Umbilical cord (tissue), 2 donors: ENCODE results near the gene PITPNC1. TPM values are rescaled to one million over a fixed set of nuclear protein-coding genes. Genes with fewer than 3 reads are reported as not detected.

Source experiments
- DNase-seq: peaks from one replicate; pipeline ENCODE4 v3.0.0-alpha.2; 2015; ENCODE audit warnings: low spot score
- total RNA-seq: library from RNA; depleted of rRNA; stranded (reverse); fragments of >200 nt; gene quantifications from one replicate; pipeline ENCODE4 v1.2.3, GENCODE V29; 2014; ENCODE audit warnings: low replicate concordance; ENCODE audit not compliant: insufficient read depth

Gene PITPNC1
- total RNA-seq, 1 donor from 2014 or later = 32.0 TPM

GRCh38 chr17:67546578-67547527 is 169.8 kb downstream of the PITPNC1 start:
- peak; percentile 61 for DNase-seq

DNA sequence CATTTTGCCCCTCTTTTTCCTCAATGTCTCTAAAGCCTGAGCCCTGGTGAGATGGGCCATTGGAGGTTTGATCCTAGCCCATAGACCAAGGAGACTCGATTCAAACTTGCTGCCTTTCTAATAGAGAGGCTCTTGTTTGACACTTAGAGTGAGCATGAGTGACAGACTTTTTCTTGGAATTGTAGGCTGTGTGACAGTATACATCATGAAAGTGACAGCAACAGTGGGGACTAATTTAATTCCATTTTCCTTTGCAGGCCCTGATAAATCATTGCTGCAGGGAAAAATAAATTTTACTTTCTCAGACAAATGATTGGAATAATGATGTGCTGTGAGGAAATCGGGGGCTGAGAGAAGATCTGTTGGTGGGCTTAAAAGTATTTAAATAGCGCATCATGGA is 171.6 kb downstream of the PITPNC1 start:
- DNase-seq = no peak

GRCh38 chr17:67549820-67550219 is 172.7 kb downstream of the PITPNC1 start:
- DNase-seq = no peak

DNA sequence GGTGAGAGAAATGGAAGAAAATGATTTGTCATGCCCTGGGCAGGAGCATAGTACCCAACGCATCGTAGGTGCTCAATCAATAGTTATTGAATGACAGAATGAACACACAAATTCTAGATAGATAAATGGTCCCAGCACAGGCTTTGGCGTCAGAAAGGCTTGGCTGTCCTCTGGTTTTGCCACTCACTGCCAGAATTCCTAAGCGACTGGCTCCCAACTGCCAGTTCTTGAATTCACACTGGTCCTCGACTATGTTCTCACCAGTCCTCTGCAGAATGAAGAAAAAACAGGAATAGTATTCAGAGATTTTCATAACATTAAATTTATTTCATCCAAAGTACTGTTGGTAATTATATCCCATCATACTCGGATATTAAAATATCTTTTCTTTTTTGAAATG is 177.6 kb downstream of the PITPNC1 start:
- DNase-seq = no peak

DNA sequence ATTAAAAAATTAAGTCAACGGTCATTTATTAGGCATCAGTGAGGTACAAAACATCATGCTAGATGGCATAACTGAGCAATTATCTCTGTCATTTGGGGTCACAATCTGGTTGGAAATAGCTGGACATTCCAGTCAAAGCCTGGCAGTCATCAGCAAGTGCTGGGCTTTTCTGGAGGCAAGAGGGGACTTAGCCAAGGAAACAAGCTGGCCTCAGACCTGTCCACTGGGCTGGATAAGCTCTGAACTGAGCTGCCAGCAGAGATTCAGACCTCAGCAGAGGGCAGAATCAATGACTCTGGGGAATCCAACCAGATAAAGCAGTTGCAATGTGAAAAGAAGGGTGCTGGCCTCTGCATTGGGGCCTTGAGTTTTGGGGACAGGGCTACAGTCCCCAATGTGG is 178.8 kb downstream of the PITPNC1 start:
- no peak for DNase-seq

GRCh38 chr17:67557052-67557845 is 180.2 kb downstream of the PITPNC1 start:
- no peak for DNase-seq

DNA sequence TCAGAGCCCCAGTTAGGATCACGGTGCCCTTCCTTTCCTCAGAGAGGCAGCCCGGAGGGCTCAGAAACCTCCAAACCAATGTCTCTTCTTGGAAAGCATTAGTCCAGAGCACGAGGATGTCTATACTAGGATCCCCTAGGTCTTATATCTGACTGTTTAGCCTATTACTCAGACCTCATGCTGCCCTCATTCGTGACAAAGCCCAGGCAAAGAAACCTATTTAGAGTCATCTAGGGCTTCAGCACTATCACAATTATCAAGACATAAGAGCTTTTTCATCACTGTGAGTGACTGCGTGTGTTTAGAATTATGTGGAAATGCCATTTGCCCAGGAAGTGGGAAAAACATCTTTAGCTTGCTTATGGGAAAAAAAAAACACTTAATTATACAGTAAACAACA is 180.8 kb downstream of the PITPNC1 start:
- peak; percentile 6 for DNase-seq

- peak; percentile 17 for DNase-seq
Observed at GRCh38 chr17:67558740-67559380, 181.8 kb downstream of the PITPNC1 start.

DNA sequence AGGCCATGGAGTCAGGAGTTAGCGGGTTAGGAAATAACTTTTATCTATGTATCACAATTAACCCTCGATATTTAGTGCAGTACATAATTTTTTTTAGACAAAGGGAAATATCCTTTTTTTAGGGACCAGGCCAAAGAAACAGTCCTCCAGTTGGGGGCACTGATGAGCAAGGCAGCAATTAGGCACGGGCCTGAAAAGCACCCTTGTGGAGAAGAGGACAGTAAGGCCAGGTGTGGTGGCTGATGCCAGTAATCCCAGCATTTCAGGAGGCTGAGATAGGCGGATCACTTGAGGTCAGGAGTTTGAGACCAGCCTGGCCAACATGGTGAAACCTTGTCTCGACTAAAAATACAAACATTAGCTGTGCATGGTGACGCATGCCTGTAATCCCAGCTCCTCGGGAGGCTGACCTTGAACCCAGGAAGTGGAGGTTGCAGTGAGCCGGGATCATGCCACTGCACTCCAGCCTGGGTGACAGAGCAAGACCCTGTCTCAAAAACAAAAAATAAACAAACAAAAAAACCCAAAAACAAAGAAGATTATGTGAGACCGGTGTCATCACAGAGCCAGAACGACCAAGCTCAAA is 182.4 kb downstream of the PITPNC1 start:
- no peak for DNase-seq

GRCh38 chr17:67562005-67562404 is 184.9 kb downstream of the PITPNC1 start:
- DNase-seq = no peak

DNA sequence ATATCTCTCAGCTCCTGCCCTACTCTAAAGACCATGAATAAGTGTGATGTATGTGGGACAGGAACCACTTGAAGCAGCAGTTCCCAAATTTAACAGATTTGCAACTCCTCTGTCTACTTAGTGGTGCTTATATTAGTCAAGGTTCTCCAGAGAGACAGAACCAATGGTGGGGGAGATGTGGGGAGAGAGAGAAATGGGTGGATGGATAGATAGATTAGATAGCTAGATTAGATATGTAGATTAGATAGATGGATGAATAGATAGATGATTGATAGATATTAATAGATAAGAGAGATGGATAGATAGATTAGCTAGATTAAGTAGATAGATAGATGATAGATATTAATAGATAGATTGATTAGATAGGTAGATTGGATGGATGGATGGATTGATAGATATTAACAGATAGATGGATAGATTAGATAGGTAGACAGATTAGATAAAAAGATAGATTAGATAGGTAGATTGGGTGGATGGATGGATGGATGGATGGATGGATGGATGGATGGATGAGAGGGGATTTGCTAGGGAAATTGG is 186.7 kb downstream of the PITPNC1 start:
- DNase-seq = no peak

DNA sequence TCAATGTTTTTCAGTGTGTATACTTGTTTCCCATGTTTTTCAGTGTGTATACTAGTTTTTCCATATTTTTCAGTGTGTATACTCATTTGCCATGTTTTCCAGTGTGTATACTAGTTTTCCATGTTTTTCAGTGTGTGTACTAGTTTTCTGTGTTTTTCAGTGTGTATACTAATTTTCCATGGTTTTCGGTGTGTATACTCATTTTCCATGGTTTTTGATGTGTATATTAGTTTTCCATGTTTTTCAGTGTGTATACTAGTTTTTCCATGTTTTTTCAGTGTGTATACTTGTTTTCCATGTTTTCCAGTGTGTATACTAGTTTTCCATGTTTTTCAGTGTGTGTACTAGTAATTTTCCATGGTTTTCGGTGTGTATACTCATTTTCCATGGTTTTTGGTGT is 188.0 kb downstream of the PITPNC1 start:
- DNase-seq = no peak

DNA sequence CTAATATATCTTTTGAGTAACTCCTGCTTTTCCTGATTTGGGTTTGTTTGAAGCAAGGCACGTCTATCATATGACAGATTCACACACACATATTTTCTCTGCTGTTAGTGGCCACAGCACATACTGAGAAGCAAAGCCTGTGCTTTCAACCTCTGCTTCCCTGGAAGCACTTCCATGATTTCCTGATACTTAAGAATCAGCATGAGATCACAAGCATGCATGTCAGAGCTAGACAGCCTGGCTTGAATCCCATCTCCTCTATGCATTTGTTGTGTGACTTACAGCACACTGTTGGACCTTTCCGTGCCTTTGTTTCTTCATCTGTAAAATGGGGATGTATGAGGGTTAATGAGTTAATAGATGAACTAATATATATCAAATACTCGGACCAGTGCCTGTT is 189.6 kb downstream of the PITPNC1 start:
- DNase-seq = no peak

DNA sequence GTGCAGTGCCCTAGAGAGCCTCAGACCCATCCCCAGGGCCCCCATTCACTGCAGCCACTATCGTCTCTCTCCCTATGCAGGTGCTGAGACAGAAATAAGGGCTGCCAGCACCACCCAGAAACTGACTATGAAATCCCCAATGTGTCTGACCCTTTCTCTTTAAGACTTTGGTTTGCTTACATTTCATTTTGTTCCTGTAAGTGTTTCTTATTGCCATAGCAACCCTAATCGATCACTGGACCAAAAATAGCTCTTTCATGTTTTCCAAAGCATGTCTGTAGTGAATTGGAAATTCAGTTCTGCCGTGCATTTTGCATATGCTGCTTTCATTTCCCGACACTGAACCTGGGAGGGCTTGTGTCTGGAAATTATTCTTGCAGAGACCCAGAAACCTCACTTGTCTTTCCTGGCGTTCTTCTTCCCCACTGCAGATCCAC is 192.0 kb downstream of the PITPNC1 start:
- DNase-seq = no peak

GRCh38 chr17:67569873-67570272 is 192.8 kb downstream of the PITPNC1 start:
- DNase-seq = no peak

DNA sequence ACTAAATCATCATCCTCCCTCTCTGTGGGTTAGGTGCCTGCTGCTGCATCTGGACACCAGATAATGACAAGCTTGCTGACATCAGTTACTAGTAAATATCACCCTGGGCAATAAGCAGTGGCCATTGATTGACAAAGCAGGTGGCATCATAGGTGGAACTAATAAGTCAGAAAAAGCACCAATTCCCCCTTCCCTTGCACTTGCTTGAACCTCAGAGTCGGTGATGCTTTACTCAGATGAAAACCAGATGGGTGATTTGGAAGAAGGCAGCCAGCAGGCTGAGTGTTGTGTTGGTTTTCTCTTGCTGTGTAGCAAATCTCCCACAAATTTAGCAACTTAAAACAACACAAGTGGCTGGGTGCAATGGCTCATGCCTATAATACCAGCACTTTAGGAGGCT is 193.7 kb downstream of the PITPNC1 start:
- DNase-seq = no peak

- no peak for DNase-seq
Observed at GRCh38 chr17:67571478-67571877, 194.4 kb downstream of the PITPNC1 start.

DNA sequence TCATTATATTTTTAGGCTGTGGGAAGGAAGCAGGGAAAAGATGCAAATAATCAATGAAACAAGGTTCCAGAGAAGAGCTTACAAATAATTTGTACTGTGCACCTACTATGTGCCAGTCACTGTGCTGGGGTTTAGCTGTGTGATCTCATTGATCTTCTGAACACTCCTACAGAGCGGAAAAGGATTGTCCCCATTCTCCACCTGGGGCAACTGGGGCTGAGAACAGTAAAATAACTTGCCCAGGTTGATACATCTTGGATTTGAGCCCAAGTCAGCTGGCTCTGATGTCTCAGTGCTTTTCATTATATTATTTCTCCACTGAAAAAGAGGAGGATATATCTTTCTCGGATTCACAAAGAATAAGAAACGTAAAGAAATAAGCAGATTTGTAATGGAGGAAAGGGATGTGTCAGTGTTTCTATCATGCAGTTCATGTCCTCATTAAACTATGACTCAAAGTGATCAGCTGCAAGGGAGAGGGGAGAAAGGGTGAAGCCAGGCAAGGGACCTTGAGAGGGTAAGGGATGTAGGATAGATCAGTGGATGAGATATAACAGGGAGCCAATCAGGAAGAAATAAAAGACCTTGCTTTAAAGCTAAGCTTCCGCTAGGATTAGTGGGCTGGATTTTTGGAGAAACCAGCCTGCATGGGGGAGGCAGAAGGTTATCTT is 197.0 kb downstream of the PITPNC1 start:
- DNase-seq = peak; percentile 1

GRCh38 chr17:67574658-67575293 is 197.7 kb downstream of the PITPNC1 start:
- DNase-seq = no peak

GRCh38 chr17:67575325-67575724 is 198.2 kb downstream of the PITPNC1 start:
- DNase-seq = no peak
